Upper lobe of left lung (tissue), 6 donors: ENCODE results near the gene TMEM63A. TPM values are rescaled to one million over a fixed set of nuclear protein-coding genes. Genes with fewer than 3 reads are reported as not detected.

ENCODE experiments used
- ATAC-seq, 2 donors: fragments of 200-7000 bp; cut with Tn5 transposase; one replicate each; pipeline ENCODE4 v1.9.1; 2022; ENCODE audit warnings: mild to moderate bottlenecking in 2 of 2, moderate library complexity in 2 of 2; ENCODE audit not compliant: low FRiP score in 2 of 2
- DNase-seq, 2 donors: peaks; one replicate each; pipeline ENCODE4 v3.0.0-alpha.2; 2019 to 2020
- H3K27ac ChIP-seq, 4 donors: fragments of 200-600 bp; sonication (generic); one replicate each; pipeline ENCODE4 v1.5.1; 2016 to 2019
- H3K27me3 ChIP-seq, 4 donors: fragments of 200-600 bp; sonication (generic); one replicate each; pipeline ENCODE4 v1.5.1; 2017 to 2019
- H3K36me3 ChIP-seq, 4 donors: fragments of 200-600 bp; sonication (generic); one replicate each; pipeline ENCODE4 v1.5.1; 2016 to 2019
- H3K4me1 ChIP-seq, 4 donors: fragments of 200-600 bp; sonication (generic); one replicate each; pipeline ENCODE4 v1.5.1; 2018 to 2019
- H3K4me3 ChIP-seq, 4 donors: fragments of 200-600 bp; sonication (generic); one replicate each; pipeline ENCODE4 v1.5.1; 2017 to 2019; ENCODE audit warnings: mild to moderate bottlenecking in 2 of 4, moderate library complexity in 1 of 4
- H3K9me3 ChIP-seq, 4 donors: fragments of 200-600 bp; sonication (generic); one replicate each; pipeline ENCODE4 v1.5.1; 2018 to 2019
- CTCF ChIP-seq, 6 experiments: fragments of 450-650 bp in 4 of 6; fragments of 200-600 bp in 2 of 6; sonication (generic) in 2 of 6; IDR thresholded peaks; one replicate each; pipeline ENCODE4 v1.5.1; 2016 to 2019; ENCODE audit warnings: antibody characterized with exemption in 6 of 6
- EP300 ChIP-seq, 4 donors: sonication (generic); formaldehyde crosslinking; IDR thresholded peaks; one replicate each; pipeline ENCODE4 v1.5.1; 2017; ENCODE audit warnings: antibody characterized with exemption in 4 of 4, control low read depth in 2 of 4
- POLR2A ChIP-seq, 4 donors: fragments of 450-650 bp; IDR thresholded peaks; one replicate each; pipeline ENCODE4 v1.5.1; 2016 to 2017; ENCODE audit warnings: antibody characterized with exemption in 4 of 4, mild to moderate bottlenecking in 2 of 4
- POLR2AphosphoS5 ChIP-seq, 2 donors: sonication (generic); formaldehyde crosslinking; IDR thresholded peaks; one replicate each; pipeline ENCODE4 v1.5.1; 2017; ENCODE audit warnings: antibody characterized with exemption in 2 of 2
- WGBS, 2 donors: methylation state at CpG; one replicate each; pipeline ENCODE4 v1.1.5; 2017 to 2018; 5-methylcytosine and 5-hydroxymethylcytosine counted together
- total RNA-seq, 6 donors: library from RNA; depleted of rRNA in 4 of 6; stranded (reverse); fragments of >200 nt in 4 of 6; gene quantifications; one replicate each; pipeline versions ENCODE4 v1.1.0 to v1.2.1, GENCODE V29; 2016 to 2021
- donor health status: DM: no; HTN: no; CAD: no; lungs with moderate emphysema.
- donor health status: DM: no; HTN: yes; CAD: no; lungs with severe emphysema.

TMEM63A gene
- total RNA-seq, 6 donors from 2014 or later: 57.9 to 244 (median 105) TPM

- H3K27me3 ChIP-seq: no peaks in the 10 kb centered on the region
- ATAC-seq: no peak
- no peaks in the 10 kb centered on the region for H3K9me3 ChIP-seq
- H3K4me3 ChIP-seq: no peak overlapping the region
- TF ChIP-seq POLR2AphosphoS5 (IDR thresholded peaks at IDR 0.05): no peak
- TF ChIP-seq POLR2A (IDR thresholded peaks at IDR 0.05): no peak
- no peak for TF ChIP-seq EP300 (IDR thresholded peaks at IDR 0.05)
- TF ChIP-seq CTCF (IDR thresholded peaks at IDR 0.05): no peak
- DNase-seq: no peak
- peak overlapping the region in 1 of 4 donors; percentile 58 for H3K27ac ChIP-seq
- 47 to 64% methylated on average over 3 to 6 of the region's 6 CpGs for WGBS, 2 donors
- peaks cover 19 to 57% (median 39%) of the 10 kb centered on the region in 4 donors for H3K4me1 ChIP-seq
- H3K36me3 ChIP-seq: peaks cover 0 to 18% (median 4%) of the 10 kb centered on the region in 4 donors
Observed at GRCh38 chr1:225825078-225825477, 57.1 kb downstream of the TMEM63A start.

- Histone ChIP-seq H3K27ac (peak overlapping the region in 1 of 4 donors; percentile 58), H3K27me3 (no peaks in the 10 kb centered on the region), H3K9me3 (no peaks in the 10 kb centered on the region), H3K36me3 (peaks cover 0 to 15% (median 3%) of the 10 kb centered on the region in 4 donors), H3K4me1 (peaks cover 22 to 63% (median 42%) of the 10 kb centered on the region in 4 donors), H3K4me3 (no peak overlapping the region)
- WGBS, 2 donors: 81% methylated on average over 10 to 12 of the region's 12 CpGs
- DNase-seq (peak in 1 of 2 donors; percentile 54), ATAC-seq (no peak)
- no peak for TF ChIP-seq POLR2AphosphoS5 (IDR thresholded peaks at IDR 0.05)
- no peak for TF ChIP-seq EP300 (IDR thresholded peaks at IDR 0.05)
- TF ChIP-seq CTCF (IDR thresholded peaks at IDR 0.05): no peak
- TF ChIP-seq POLR2A (IDR thresholded peaks at IDR 0.05): no peak
Observed at GRCh38 chr1:225824533-225824941, 57.6 kb downstream of the TMEM63A start.

- peak overlapping the region in 1 of 4 donors; percentile 58 for H3K27ac ChIP-seq
- H3K36me3 ChIP-seq: peaks cover 0 to 8% (median under 1%) of the 10 kb centered on the region in 4 donors
- H3K4me3 ChIP-seq: no peak overlapping the region
- H3K27me3 ChIP-seq: no peaks in the 10 kb centered on the region
- no peak for DNase-seq
- WGBS, 2 donors: 87 to 90% methylated on average over 2 to 8 of the region's 12 CpGs
- TF ChIP-seq POLR2AphosphoS5 (IDR thresholded peaks at IDR 0.05): no peak
- TF ChIP-seq POLR2A (IDR thresholded peaks at IDR 0.05): no peak
- no peak for TF ChIP-seq CTCF (IDR thresholded peaks at IDR 0.05)
- H3K9me3 ChIP-seq: no peaks in the 10 kb centered on the region
- ATAC-seq: no peak
- H3K4me1 ChIP-seq: peaks cover 26 to 67% (median 46%) of the 10 kb centered on the region in 4 donors
Observed at GRCh38 chr1:225823811-225824261, 58.3 kb downstream of the TMEM63A start.

- Histone ChIP-seq H3K27me3 (no peaks in the 10 kb centered on the region), H3K4me3 (no peak overlapping the region), H3K4me1 (peaks cover 31 to 77% (median 55%) of the 10 kb centered on the region in 4 donors), H3K27ac (peak overlapping the region in 1 of 4 donors; percentile 58), H3K9me3 (no peaks in the 10 kb centered on the region), H3K36me3 (peaks cover 0 to 6% (median 0%) of the 10 kb centered on the region in 4 donors)
- no peak for ATAC-seq
- WGBS, 2 donors: 77 to 86% methylated on average over 12 of the region's 12 CpGs
- no peak for DNase-seq
- TF ChIP-seq POLR2AphosphoS5 (IDR thresholded peaks at IDR 0.05): no peak
- TF ChIP-seq POLR2A (IDR thresholded peaks at IDR 0.05): no peak
- no peak for TF ChIP-seq EP300 (IDR thresholded peaks at IDR 0.05)
- no peak for TF ChIP-seq CTCF (IDR thresholded peaks at IDR 0.05)
Observed at GRCh38 chr1:225822655-225823403, 59.4 kb downstream of the TMEM63A start.
